Adrenal gland (tissue), 12 donors: ENCODE results near the gene CNOT6L. TPM values are rescaled to one million over a fixed set of nuclear protein-coding genes. Genes with fewer than 3 reads are reported as not detected.
A peak's percentile ranks its signal among the peaks of the same experiment; 100 is the strongest.
"Not testable (repeated sequence)": the region's sequence is repeated elsewhere in the genome, so short reads cannot be mapped to it uniquely, and the experiment has no call there.

Experiments used
- DNase-seq, 7 donors: peaks; one replicate each; pipeline ENCODE4 v3.0.0-alpha.2; 2019 to 2020
- H3K27ac ChIP-seq, 5 donors: fragments of 200-600 bp; sonication (generic) in 4 of 5; 1 replicate in 3 of 5; 2 replicates in 2 of 5; pipeline versions ENCODE4 v1.5.1 to v1.8.0; 2016 to 2020; ENCODE audit warnings: mild to moderate bottlenecking in 1 of 5
- H3K27me3 ChIP-seq: fragments of 200-600 bp; 2 replicates; pipeline ENCODE4 v1.8.0; 2021
- H3K36me3 ChIP-seq, 2 donors: fragments of 200-600 bp; replicated peaks in 1 of 2; 1 replicate in 1 of 2; 2 replicates in 1 of 2; pipeline versions ENCODE4 v1.5.1 to v1.8.0; 2018 to 2022
- H3K4me1 ChIP-seq, 2 donors: fragments of 200-600 bp; replicated peaks in 1 of 2; 1 replicate in 1 of 2; 2 replicates in 1 of 2; pipeline versions ENCODE4 v1.5.1 to v1.8.0; 2018 to 2021
- H3K4me3 ChIP-seq, 4 donors: fragments of 200-600 bp; sonication (generic) in 3 of 4; one replicate each; pipeline ENCODE4 v1.5.1; 2016 to 2018
- H3K9me3 ChIP-seq, 3 donors: fragments of 200-600 bp; sonication (generic) in 1 of 3; replicated peaks in 1 of 3; 1 replicate in 2 of 3; 2 replicates in 1 of 3; pipeline versions ENCODE4 v1.5.1 to v1.8.0; 2016 to 2021
- CTCF ChIP-seq, 6 experiments: fragments of 450-650 bp in 4 of 6; fragments of 200-600 bp in 2 of 6; sonication (generic) in 1 of 6; IDR thresholded peaks; 1 replicate in 5 of 6; 2 replicates in 1 of 6; pipeline versions ENCODE4 v1.5.1 to v1.8.0; 2016 to 2021; ENCODE audit warnings: antibody characterized with exemption in 6 of 6, mild to moderate bottlenecking in 2 of 6, moderate library complexity in 1 of 6
- POLR2A ChIP-seq, 2 donors: fragments of 450-650 bp; IDR thresholded peaks; one replicate each; pipeline ENCODE4 v1.6.1; 2017; ENCODE audit warnings: antibody characterized with exemption in 2 of 2, mild to moderate bottlenecking in 2 of 2, moderate library complexity in 1 of 2
- WGBS, 4 donors: extraction: QIAGEN DNeasy Blood & Tissue Kit in 2 of 4; methylation state at CpG; one replicate each; pipeline versions ENCODE4 v1.1.5 to v1.1.7; 2013 to 2017; 5-methylcytosine and 5-hydroxymethylcytosine counted together
- intact Hi-C, 2 donors: fragments of 100-400 bp; cut with DNase I; formaldehyde crosslinking; loops; one replicate each; pipeline versions ENCODE4 v1.14.1 to v1.15.0; 2022 to 2023
- polyA plus RNA-seq, 3 donors: library from polyadenylated mRNA; stranded (reverse); fragments of 200-250 nt in 2 of 3; fragments of 350-450 nt in 1 of 3; fragmentation: Illumina TruSeq in 1 of 3; extraction: RNeasy Lipid Tissue Mini Kit (QIAGEN cat#74804) in 1 of 3; gene quantifications; one replicate each; pipeline ENCODE4 v1.2.3, GENCODE V29; 2013 to 2014
- total RNA-seq, 9 donors: library from RNA; depleted of rRNA in 4 of 9; stranded (reverse); fragments of >200 nt in 4 of 9; fragments of 120-200 nt in 1 of 9; fragmentation: NEBNext Ultra II Directional in 1 of 9; extraction: Animal tissue kit (Norgen Biotek cat#: 25700) in 1 of 9; gene quantifications; one replicate each; pipeline versions ENCODE4 v1.1.0 to v1.2.4, GENCODE V29; 2013 to 2023
- donor health status: healthy with polysubstance abuse.
- donor health status: Bipolar disorder and iron deficiency.
- donor health status: DM: yes; HTN: yes; CAD: no.
- donor health status: DM: no; HTN: no; CAD: no.
- donor health status: DM: no; HTN: no; CAD: no.
- donor health status: DM: yes; HTN: yes; CAD: no.

The CNOT6L gene
- total and polyA plus RNA-seq, 12 donors = 4.0 to 50.9 (median 21.0) TPM

GRCh38 chr4:77731656-77732055 lies 87.5 kb downstream of the CNOT6L start:
- Histone ChIP-seq H3K36me3 (peaks cover 0 to 11% of the 10 kb centered on the region in 2 donors), H3K9me3 (no peaks in the 10 kb centered on the region), H3K27me3 (no peaks in the 10 kb centered on the region), H3K4me3 (no peak overlapping the region), H3K27ac (no peak overlapping the region), H3K4me1 (peaks cover 0 to 4% of the 10 kb centered on the region in 2 donors)
- 76 to 95% (median 80%) methylated on average over 1 of the region's 1 CpG for WGBS, 4 donors
- TF ChIP-seq POLR2A (IDR thresholded peaks at IDR 0.05) (no peak), CTCF (IDR thresholded peaks at IDR 0.05) (no peak)
- intact Hi-C loops = no loop called here
- DNase-seq = no peak

- Histone ChIP-seq H3K27ac (no peak overlapping the region), H3K4me1 (peaks cover 0 to 4% of the 10 kb centered on the region in 2 donors), H3K27me3 (no peaks in the 10 kb centered on the region), H3K36me3 (peaks cover 0 to 18% of the 10 kb centered on the region in 2 donors), H3K4me3 (no peak overlapping the region), H3K9me3 (no peaks in the 10 kb centered on the region)
- DNase-seq = no peak
- TF ChIP-seq CTCF (IDR thresholded peaks at IDR 0.05) (peak in 1 of 6 experiments; percentile 6), POLR2A (IDR thresholded peaks at IDR 0.05) (no peak)
- intact Hi-C loops = no loop called here
- 86 to 100% (median 97%) methylated on average over 1 of the region's 1 CpG for WGBS, 4 donors
Observed at GRCh38 chr4:77728420-77728819, 90.7 kb downstream of the CNOT6L start.

- TF ChIP-seq CTCF (IDR thresholded peaks at IDR 0.05) (no peak), POLR2A (IDR thresholded peaks at IDR 0.05) (no peak)
- no peak overlapping the region for H3K4me3 ChIP-seq
- DNase-seq = no peak
- H3K36me3 ChIP-seq = peaks cover 0 to 11% of the 10 kb centered on the region in 2 donors
- no peaks in the 10 kb centered on the region for H3K9me3 ChIP-seq
- no peaks in the 10 kb centered on the region for H3K27me3 ChIP-seq
- no peaks in the 10 kb centered on the region for H3K4me1 ChIP-seq
- intact Hi-C loops = no loop called here
- H3K27ac ChIP-seq = no peak overlapping the region
Observed at GRCh38 chr4:77721073-77721472, 98.1 kb downstream of the CNOT6L start.

GRCh38 chr4:77718500-77718899 lies 100.7 kb downstream of the CNOT6L start:
- H3K4me1 ChIP-seq, intact Hi-C loops, DNase-seq, H3K36me3 ChIP-seq, H3K9me3 ChIP-seq, H3K27me3 ChIP-seq, H3K4me3 ChIP-seq, H3K27ac ChIP-seq: not testable (repeated sequence)
- WGBS, 4 donors = 75 to 84% (median 80%) methylated on average over 2 to 3 of the region's 3 CpGs

GRCh38 chr4:77715414-77716290 lies 103.5 kb downstream of the CNOT6L start:
- TF ChIP-seq CTCF (IDR thresholded peaks at IDR 0.05) (no peak), POLR2A (IDR thresholded peaks at IDR 0.05) (no peak)
- Histone ChIP-seq H3K36me3 (peaks cover 0 to 7% of the 10 kb centered on the region in 2 donors), H3K4me1 (no peaks in the 10 kb centered on the region), H3K4me3 (no peak overlapping the region), H3K27ac (no peak overlapping the region), H3K9me3 (no peaks in the 10 kb centered on the region), H3K27me3 (no peaks in the 10 kb centered on the region)
- intact Hi-C loops = no loop called here
- no peak for DNase-seq
- WGBS, 4 donors = 93 to 98% (median 96%) methylated on average over 3 of the region's 3 CpGs
